Natural killer cell (primary cell): ENCODE measurements around the gene SLC12A8. TPM values are rescaled to one million over a fixed set of nuclear protein-coding genes. Genes with fewer than 3 reads are reported as not detected.
A peak's percentile ranks its signal among the peaks of the same experiment; 100 is the strongest.

Experiments
- ATAC-seq, 3 donors: fragments of 150-1000 bp in 2 of 3; fragments of 200-7000 bp in 1 of 3; cut with Tn5 transposase; 1 replicate in 1 of 3; 2 replicates in 2 of 3; pipeline ENCODE4 v1.10.0; 2021; ENCODE audit warnings: mild to moderate bottlenecking in 2 of 3, moderate library complexity in 2 of 3
- DNase-seq, 2 donors: peaks; one replicate each; pipeline versions ENCODE4 v3.0.0 to v3.0.0-alpha.2; 2013 to 2021; ENCODE audit warnings: mixed read lengths in 1 of 2
- H3K27ac ChIP-seq: one replicate; pipeline ENCODE4 v1.5.1; 2013; ENCODE audit warnings: mild to moderate bottlenecking, low read length
- H3K27me3 ChIP-seq: one replicate; pipeline ENCODE4 v1.6.1; 2013; ENCODE audit warnings: low read length; ENCODE audit not compliant: control insufficient read depth, insufficient read depth
- H3K36me3 ChIP-seq: one replicate; pipeline ENCODE4 v1.6.1; 2013; ENCODE audit warnings: low read length; ENCODE audit not compliant: control insufficient read depth, insufficient read depth
- H3K4me1 ChIP-seq: one replicate; pipeline ENCODE4 v1.6.1; 2013; ENCODE audit warnings: low read length; ENCODE audit not compliant: control insufficient read depth, insufficient read depth
- H3K4me3 ChIP-seq: one replicate; pipeline ENCODE4 v1.5.1; 2013; ENCODE audit warnings: low read length
- H3K9me3 ChIP-seq: one replicate; pipeline ENCODE4 v1.6.1; 2013; ENCODE audit warnings: low read length; ENCODE audit not compliant: control insufficient read depth, insufficient read depth
- H3K27ac Mint-ChIP-seq, 2 donors: one replicate each; pipeline ENCODE4 v1.8.0; 2022; ENCODE audit warnings: mild to moderate bottlenecking in 2 of 2, mixed read lengths in 2 of 2, moderate library complexity in 1 of 2
- H3K27me3 Mint-ChIP-seq, 2 donors: one replicate each; pipeline ENCODE4 v1.8.0; 2022; ENCODE audit warnings: low read depth in 2 of 2, mixed read lengths in 2 of 2
- H3K36me3 Mint-ChIP-seq: one replicate; pipeline ENCODE4 v1.8.0; 2022; ENCODE audit warnings: mixed read lengths
- H3K4me1 Mint-ChIP-seq, 2 donors: one replicate each; pipeline ENCODE4 v1.8.0; 2022; ENCODE audit warnings: mixed read lengths in 2 of 2
- H3K4me3 Mint-ChIP-seq: one replicate; pipeline ENCODE4 v1.8.0; 2022; ENCODE audit warnings: mild to moderate bottlenecking, moderate library complexity, mixed read lengths
- H3K9me3 Mint-ChIP-seq, 2 donors: one replicate each; pipeline ENCODE4 v1.8.0; 2022; ENCODE audit warnings: mixed read lengths in 2 of 2
- WGBS: methylation state at CpG from one replicate; pipeline ENCODE4 v1.1.7; 2013; ENCODE audit warnings: missing lambda C conversion rate; ENCODE audit not compliant: insufficient coverage; 5-methylcytosine and 5-hydroxymethylcytosine counted together
- intact Hi-C: fragments of 100-400 bp; cut with micrococcal nuclease; formaldehyde crosslinking; loops from one replicate; pipeline ENCODE4 v1.14.2; 2022
- total RNA-seq, 4 donors: library from RNA; stranded (reverse); fragments of 120-200 nt in 1 of 4; gene quantifications; one replicate each; pipeline versions ENCODE4 v1.2.3 to v1.2.4, GENCODE V29; 2013 to 2022
- TF ChIP-seq, protein P1 (sequence below): fragments of 200-600 bp; IDR thresholded peaks from one replicate; pipeline ENCODE4 v1.8.0; 2022; ENCODE audit warnings: antibody characterized with exemption

Gene SLC12A8
- total RNA-seq, 3 donors from 2014 or later (not counting 1 experiment from before 2014, with no cell fraction given), result 0.25 to 1.4 (median 0.61) TPM

DNA sequence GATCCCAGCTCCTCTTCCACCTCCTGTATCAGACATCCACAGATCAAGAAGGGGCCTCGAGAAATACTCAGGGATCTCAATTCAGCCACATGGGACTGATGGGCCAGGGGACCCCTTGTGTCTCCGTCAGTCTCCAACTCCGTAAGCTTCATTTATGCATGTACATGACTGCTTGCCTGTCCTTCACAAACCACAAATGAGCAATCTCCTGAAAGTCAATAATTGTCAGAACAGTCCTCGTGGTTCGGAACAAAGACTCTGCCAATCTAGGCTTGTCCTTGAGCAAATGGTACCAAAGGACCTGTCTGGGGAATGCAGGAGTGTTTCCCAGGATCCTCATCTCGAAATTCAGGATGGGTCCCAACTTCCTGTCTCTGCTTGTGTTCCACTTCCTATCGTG is 20.8 kb downstream of the SLC12A8 start:
- no peaks in the 10 kb centered on the region for H3K9me3 Mint-ChIP-seq
- DNase-seq (no peak), ATAC-seq (no peak)
- no peak overlapping the region for H3K4me3 ChIP-seq
- no peak overlapping the region for H3K27ac Mint-ChIP-seq
- H3K4me1 Mint-ChIP-seq, result peaks cover 0 to 7% of the 10 kb centered on the region in 2 donors
- no peaks in the 10 kb centered on the region for H3K27me3 Mint-ChIP-seq
- 71% methylated on average over 7 of the region's 7 CpGs for WGBS
- intact Hi-C loops, result no loop called here
- no peak overlapping the region for H3K27ac ChIP-seq
- no peaks in the 10 kb centered on the region for H3K27me3 ChIP-seq
- H3K36me3 Mint-ChIP-seq, result no peaks in the 10 kb centered on the region
- H3K9me3 ChIP-seq, result no peaks in the 10 kb centered on the region
- no peak overlapping the region for H3K4me3 Mint-ChIP-seq
- peaks cover 3% of the 10 kb centered on the region for H3K4me1 ChIP-seq
- H3K36me3 ChIP-seq, result no peaks in the 10 kb centered on the region
- TF ChIP-seq, protein P1, sequence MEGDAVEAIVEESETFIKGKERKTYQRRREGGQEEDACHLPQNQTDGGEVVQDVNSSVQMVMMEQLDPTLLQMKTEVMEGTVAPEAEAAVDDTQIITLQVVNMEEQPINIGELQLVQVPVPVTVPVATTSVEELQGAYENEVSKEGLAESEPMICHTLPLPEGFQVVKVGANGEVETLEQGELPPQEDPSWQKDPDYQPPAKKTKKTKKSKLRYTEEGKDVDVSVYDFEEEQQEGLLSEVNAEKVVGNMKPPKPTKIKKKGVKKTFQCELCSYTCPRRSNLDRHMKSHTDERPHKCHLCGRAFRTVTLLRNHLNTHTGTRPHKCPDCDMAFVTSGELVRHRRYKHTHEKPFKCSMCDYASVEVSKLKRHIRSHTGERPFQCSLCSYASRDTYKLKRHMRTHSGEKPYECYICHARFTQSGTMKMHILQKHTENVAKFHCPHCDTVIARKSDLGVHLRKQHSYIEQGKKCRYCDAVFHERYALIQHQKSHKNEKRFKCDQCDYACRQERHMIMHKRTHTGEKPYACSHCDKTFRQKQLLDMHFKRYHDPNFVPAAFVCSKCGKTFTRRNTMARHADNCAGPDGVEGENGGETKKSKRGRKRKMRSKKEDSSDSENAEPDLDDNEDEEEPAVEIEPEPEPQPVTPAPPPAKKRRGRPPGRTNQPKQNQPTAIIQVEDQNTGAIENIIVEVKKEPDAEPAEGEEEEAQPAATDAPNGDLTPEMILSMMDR, result no peak

DNA sequence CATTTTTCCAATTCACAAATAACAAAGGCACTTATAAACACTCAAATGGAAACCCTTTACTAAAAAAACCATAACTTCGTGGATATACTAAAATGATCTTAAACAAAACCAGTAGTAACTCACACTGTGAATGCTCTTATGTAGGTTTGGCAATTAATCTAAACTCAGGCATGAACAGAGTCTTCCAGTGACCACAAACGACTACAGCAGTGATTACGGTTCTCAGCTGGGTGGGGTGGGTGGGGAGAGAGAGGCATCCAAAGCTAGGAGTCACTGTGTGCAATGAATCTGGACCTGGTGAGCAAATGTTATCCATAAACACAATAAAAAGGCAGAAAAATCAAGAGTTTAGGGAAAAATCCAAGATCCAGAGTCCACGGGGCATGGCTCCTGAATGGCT is 21.3 kb downstream of the SLC12A8 start:
- no peak overlapping the region for H3K27ac ChIP-seq
- no peaks in the 10 kb centered on the region for H3K27me3 ChIP-seq
- Mint-ChIP-seq H3K9me3 (no peaks in the 10 kb centered on the region), H3K4me3 (no peak overlapping the region), H3K4me1 (peaks cover 0 to 7% of the 10 kb centered on the region in 2 donors), H3K27me3 (no peaks in the 10 kb centered on the region), H3K27ac (no peak overlapping the region), H3K36me3 (no peaks in the 10 kb centered on the region)
- WGBS, result 79% methylated on average over 4 of the region's 4 CpGs
- intact Hi-C loops, result no loop called here
- no peak for DNase-seq
- peaks cover 3% of the 10 kb centered on the region for H3K4me1 ChIP-seq
- no peak overlapping the region for H3K4me3 ChIP-seq
- H3K9me3 ChIP-seq, result no peaks in the 10 kb centered on the region
- ATAC-seq, result no peak
- no peaks in the 10 kb centered on the region for H3K36me3 ChIP-seq
- TF ChIP-seq, protein P1, result no peak

DNA sequence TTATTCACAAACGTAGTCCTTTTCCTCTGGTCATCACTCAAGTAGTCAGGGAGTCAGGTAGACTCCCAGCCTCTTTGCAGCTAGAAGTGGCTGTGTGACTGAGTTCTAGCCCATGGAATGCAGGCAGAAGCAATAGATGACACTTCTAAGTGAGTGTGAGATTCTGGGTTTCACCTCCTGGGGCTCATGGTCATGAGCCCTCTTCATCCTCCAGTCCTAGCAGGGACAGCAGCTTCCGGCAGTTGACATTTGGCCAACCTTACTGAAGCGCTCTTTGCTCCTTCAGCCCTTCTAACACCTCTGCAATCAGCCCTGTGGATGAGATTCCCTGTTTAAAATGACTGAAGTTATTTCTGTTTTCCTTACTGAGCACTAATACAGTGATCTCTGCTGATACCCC is 21.8 kb downstream of the SLC12A8 start:
- H3K27me3 Mint-ChIP-seq, result no peaks in the 10 kb centered on the region
- no peaks in the 10 kb centered on the region for H3K36me3 Mint-ChIP-seq
- TF ChIP-seq, protein P1, result no peak
- H3K27ac ChIP-seq, result no peak overlapping the region
- no peak for DNase-seq
- no peaks in the 10 kb centered on the region for H3K9me3 Mint-ChIP-seq
- WGBS, result 59% methylated on average over 3 of the region's 3 CpGs
- no peaks in the 10 kb centered on the region for H3K27me3 ChIP-seq
- H3K4me3 ChIP-seq, result no peak overlapping the region
- peak in 1 of 3 donors; percentile 39 for ATAC-seq
- H3K4me1 ChIP-seq, result peaks cover 3% of the 10 kb centered on the region
- no peaks in the 10 kb centered on the region for H3K9me3 ChIP-seq
- peaks cover 0 to 7% of the 10 kb centered on the region in 2 donors for H3K4me1 Mint-ChIP-seq
- no peaks in the 10 kb centered on the region for H3K36me3 ChIP-seq
- H3K27ac Mint-ChIP-seq, result no peak overlapping the region
- intact Hi-C loops, result no loop called here
- H3K4me3 Mint-ChIP-seq, result no peak overlapping the region

DNA sequence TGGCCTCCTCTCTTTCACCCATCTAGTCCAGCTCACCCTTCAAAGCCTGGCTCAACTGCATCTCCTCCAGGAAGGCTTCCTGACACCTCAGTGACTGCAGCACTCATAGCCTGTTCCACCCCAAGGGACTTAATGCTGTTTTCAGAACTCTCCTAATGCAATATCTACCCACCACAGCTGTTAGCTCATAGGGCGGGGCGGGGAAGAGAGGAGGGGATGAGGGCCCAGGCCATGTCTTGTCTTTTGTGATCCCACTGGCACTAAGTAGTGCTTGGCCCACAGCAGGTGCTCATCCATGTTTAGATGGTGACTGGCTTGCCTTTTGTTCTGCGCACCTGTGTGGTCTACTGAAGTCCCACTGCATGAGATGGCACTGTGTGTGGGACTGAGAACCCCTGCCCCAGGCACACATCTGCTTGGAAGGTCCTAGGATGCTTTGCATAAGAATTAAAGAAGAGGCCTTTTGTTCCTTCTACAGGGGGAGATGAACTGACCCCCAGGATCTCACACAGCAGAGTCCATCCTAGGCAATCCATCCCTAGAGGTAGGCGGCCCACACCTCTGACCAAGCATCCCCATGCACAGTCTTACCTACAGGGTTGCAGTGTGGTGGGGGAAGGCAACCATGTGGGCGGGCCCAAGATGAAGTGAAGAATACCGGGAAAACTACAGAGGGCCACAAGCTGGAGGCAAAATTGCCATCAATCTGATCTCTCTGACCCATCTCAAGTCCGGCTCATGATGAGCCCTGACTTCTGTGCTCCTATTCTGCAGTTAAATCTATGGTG is 23.0 kb downstream of the SLC12A8 start:
- Mint-ChIP-seq H3K27ac (no peak overlapping the region), H3K27me3 (no peaks in the 10 kb centered on the region), H3K4me1 (no peaks in the 10 kb centered on the region), H3K36me3 (no peaks in the 10 kb centered on the region), H3K9me3 (no peaks in the 10 kb centered on the region), H3K4me3 (no peak overlapping the region)
- intact Hi-C loops, result no loop called here
- DNase-seq (no peak), ATAC-seq (no peak)
- no peaks in the 10 kb centered on the region for H3K36me3 ChIP-seq
- WGBS, result 95% methylated on average over 6 of the region's 7 CpGs
- no peaks in the 10 kb centered on the region for H3K4me1 ChIP-seq
- no peak overlapping the region for H3K4me3 ChIP-seq
- TF ChIP-seq, protein P1, result no peak
- H3K9me3 ChIP-seq, result no peaks in the 10 kb centered on the region
- no peak overlapping the region for H3K27ac ChIP-seq
- H3K27me3 ChIP-seq, result no peaks in the 10 kb centered on the region
